ENCODE data around the gene CAPN1. TPM values are rescaled to one million over a fixed set of nuclear protein-coding genes. Genes with fewer than 3 reads are reported as not detected.

Gene CAPN1
- polyA plus RNA-seq, 1 donor from 2014 or later: 102 TPM

DNA sequence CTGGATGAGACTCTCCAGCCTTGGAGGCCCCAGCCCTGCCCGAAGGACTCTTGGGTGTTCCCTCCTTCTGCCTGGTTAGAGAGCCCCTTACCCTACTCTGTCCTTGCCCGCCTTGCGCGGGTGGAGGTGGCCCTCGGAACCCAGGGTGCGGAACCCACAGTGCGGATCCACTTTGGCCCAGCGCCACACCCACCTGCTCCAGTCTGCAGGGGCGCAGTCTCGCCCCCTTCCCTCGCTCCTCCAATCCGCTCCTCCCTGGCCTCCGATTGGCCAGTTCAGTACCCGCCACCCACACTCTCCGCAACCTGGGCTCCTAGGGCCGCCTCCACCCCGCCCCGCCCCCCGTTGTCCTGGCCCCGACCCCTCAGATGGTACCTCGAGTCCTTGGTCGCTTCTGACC, 2.4 kb downstream of the CAPN1 start:
- H3K9me3 ChIP-seq (ENCODE audit: low read length): no peaks in the 10 kb centered on the region
- no peak overlapping the region for H3K27ac ChIP-seq (ENCODE audit: low read length)
- peaks cover 17% of the 10 kb centered on the region for H3K79me2 ChIP-seq (replicated peaks; ENCODE audit: insufficient read depth, low read length)
- no peaks in the 10 kb centered on the region for H3F3A ChIP-seq (ENCODE audit: insufficient read depth, low read length, poor library complexity, severe bottlenecking)
- no peaks in the 10 kb centered on the region for H3K36me3 ChIP-seq (ENCODE audit: insufficient read depth, low read length)
- no peaks in the 10 kb centered on the region for H3K9me2 ChIP-seq (ENCODE audit: insufficient read depth, low read length)
- no peaks in the 10 kb centered on the region for H4K20me1 ChIP-seq (ENCODE audit: insufficient read depth)
- H3K4me2 ChIP-seq (ENCODE audit: low read length): no peak overlapping the region
- no peak overlapping the region for H3K9ac ChIP-seq (ENCODE audit: low read length)
- peak overlapping the region; percentile 100 for H3K4me3 ChIP-seq (ENCODE audit: low read length)
- TF ChIP-seq MXI1 (conservative IDR thresholded peaks at IDR 0.05; ENCODE audit: poor library complexity, severe bottlenecking) (no peak), EP300 (conservative IDR thresholded peaks at IDR 0.05; ENCODE audit: poor library complexity, severe bottlenecking) (no peak), REST (IDR thresholded peaks at IDR 0.05; ENCODE audit: borderline replicate concordance) (no peak), EZH2 (IDR thresholded peaks at IDR 0.05; ENCODE audit: borderline replicate concordance, insufficient read depth, low read length, poor library complexity, severe bottlenecking) (no peak), RAD21 (conservative IDR thresholded peaks at IDR 0.05) (no peak), TAF1 (IDR thresholded peaks at IDR 0.05; ENCODE audit: low read depth) (no peak), POLR2AphosphoS5 (IDR thresholded peaks at IDR 0.05) (no peak), SMC3 (conservative IDR thresholded peaks at IDR 0.05; ENCODE audit: poor library complexity) (no peak)
- TF ChIP-seq, protein P1, sequence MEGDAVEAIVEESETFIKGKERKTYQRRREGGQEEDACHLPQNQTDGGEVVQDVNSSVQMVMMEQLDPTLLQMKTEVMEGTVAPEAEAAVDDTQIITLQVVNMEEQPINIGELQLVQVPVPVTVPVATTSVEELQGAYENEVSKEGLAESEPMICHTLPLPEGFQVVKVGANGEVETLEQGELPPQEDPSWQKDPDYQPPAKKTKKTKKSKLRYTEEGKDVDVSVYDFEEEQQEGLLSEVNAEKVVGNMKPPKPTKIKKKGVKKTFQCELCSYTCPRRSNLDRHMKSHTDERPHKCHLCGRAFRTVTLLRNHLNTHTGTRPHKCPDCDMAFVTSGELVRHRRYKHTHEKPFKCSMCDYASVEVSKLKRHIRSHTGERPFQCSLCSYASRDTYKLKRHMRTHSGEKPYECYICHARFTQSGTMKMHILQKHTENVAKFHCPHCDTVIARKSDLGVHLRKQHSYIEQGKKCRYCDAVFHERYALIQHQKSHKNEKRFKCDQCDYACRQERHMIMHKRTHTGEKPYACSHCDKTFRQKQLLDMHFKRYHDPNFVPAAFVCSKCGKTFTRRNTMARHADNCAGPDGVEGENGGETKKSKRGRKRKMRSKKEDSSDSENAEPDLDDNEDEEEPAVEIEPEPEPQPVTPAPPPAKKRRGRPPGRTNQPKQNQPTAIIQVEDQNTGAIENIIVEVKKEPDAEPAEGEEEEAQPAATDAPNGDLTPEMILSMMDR (IDR thresholded peaks at IDR 0.05; ENCODE audit: poor library complexity, severe bottlenecking): no peak
- no peak overlapping the region for H2AFZ ChIP-seq (ENCODE audit: low read depth, low read length)
- H3K27me3 ChIP-seq (ENCODE audit: insufficient read depth, low read depth, low read length): no peaks in the 10 kb centered on the region

DNA sequence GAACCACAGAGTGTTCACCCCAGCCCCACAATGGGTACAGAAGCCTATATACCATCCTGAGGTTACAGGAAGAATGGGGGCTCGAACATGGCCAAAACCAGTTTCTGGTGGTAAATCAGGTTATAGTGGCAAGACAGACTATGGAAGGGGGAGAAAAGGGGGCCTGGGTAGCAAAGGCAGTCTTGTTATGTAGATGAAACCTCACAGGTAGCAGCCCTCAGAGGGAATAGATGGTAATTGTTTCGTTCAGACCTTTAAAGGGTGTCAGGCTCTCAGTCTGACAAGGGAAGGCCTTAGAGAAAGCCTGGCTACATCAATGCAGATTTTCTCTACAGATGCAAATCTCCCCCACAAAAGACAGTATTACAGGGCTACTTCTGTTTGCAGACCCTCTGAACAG, 3.4 kb downstream of the CAPN1 start:
- peak overlapping the region; percentile 100 for H3K4me3 ChIP-seq (ENCODE audit: low read length)
- H3K4me2 ChIP-seq (ENCODE audit: low read length): no peak overlapping the region
- no peaks in the 10 kb centered on the region for H3K27me3 ChIP-seq (ENCODE audit: insufficient read depth, low read depth, low read length)
- no peak for TF ChIP-seq POLR2AphosphoS5 (IDR thresholded peaks at IDR 0.05)
- no peak for TF ChIP-seq EZH2 (IDR thresholded peaks at IDR 0.05; ENCODE audit: borderline replicate concordance, insufficient read depth, low read length, poor library complexity, severe bottlenecking)
- TF ChIP-seq MXI1 (conservative IDR thresholded peaks at IDR 0.05; ENCODE audit: poor library complexity, severe bottlenecking): no peak
- no peak for TF ChIP-seq REST (IDR thresholded peaks at IDR 0.05; ENCODE audit: borderline replicate concordance)
- TF ChIP-seq TAF1 (IDR thresholded peaks at IDR 0.05; ENCODE audit: low read depth): no peak
- TF ChIP-seq SMC3 (conservative IDR thresholded peaks at IDR 0.05; ENCODE audit: poor library complexity): no peak
- no peak for TF ChIP-seq EP300 (conservative IDR thresholded peaks at IDR 0.05; ENCODE audit: poor library complexity, severe bottlenecking)
- H3K9me2 ChIP-seq (ENCODE audit: insufficient read depth, low read length): no peaks in the 10 kb centered on the region
- no peak overlapping the region for H2AFZ ChIP-seq (ENCODE audit: low read depth, low read length)
- no peak overlapping the region for H3K27ac ChIP-seq (ENCODE audit: low read length)
- H3K79me2 ChIP-seq (replicated peaks; ENCODE audit: insufficient read depth, low read length): peaks cover 17% of the 10 kb centered on the region
- no peaks in the 10 kb centered on the region for H4K20me1 ChIP-seq (ENCODE audit: insufficient read depth)
- no peak overlapping the region for H3K9ac ChIP-seq (ENCODE audit: low read length)
- H3F3A ChIP-seq (ENCODE audit: insufficient read depth, low read length, poor library complexity, severe bottlenecking): no peaks in the 10 kb centered on the region
- H3K36me3 ChIP-seq (ENCODE audit: insufficient read depth, low read length): no peaks in the 10 kb centered on the region
- H3K9me3 ChIP-seq (ENCODE audit: low read length): no peaks in the 10 kb centered on the region
